HCT116 (cell line): ENCODE data around the gene HMX1. TPM values are rescaled to one million over a fixed set of nuclear protein-coding genes. Genes with fewer than 3 reads are reported as not detected.

Experiments used
- ATAC-seq: fragments of 200-7000 bp; cut with Tn5 transposase; 2 replicates; pipeline ENCODE4 v1.9.1; 2020; ENCODE audit warnings: mild to moderate bottlenecking, moderate library complexity
- BruUV-seq: library from RNA; stranded (reverse); fragments of 400-500 nt; replicated peaks from 2 replicates; lab custom pipeline; 2021; lab: Mats Ljungman, UMichigan
- CTCF ChIA-PET: fragments of 300-600 bp; sonication (Branson Sonifier 250); formaldehyde crosslinking; loops from one replicate; lab custom pipeline; 2021; ENCODE audit warnings: antibody characterized with exemption; lab: Charles Lee
- POLR2A ChIA-PET: fragments of 300-600, 350-600 bp; sonication (Branson Sonifier 250); formaldehyde crosslinking; loops from one replicate; lab custom pipeline; 2021; ENCODE audit warnings: antibody characterized with exemption; lab: Charles Lee
- RAD21 ChIA-PET, 2 experiments: fragments of 300-600 bp; sonication (Branson Sonifier 250); formaldehyde crosslinking; loops; one replicate each; lab custom pipeline; 2023; ENCODE audit warnings: low total read pairs in 2 of 2; ENCODE audit not compliant: uncharacterized antibody in 2 of 2, unreplicated experiment in 2 of 2, low non-redundant PET in 1 of 2; lab: Charles Lee
- DNase-seq: peaks from one replicate; pipeline ENCODE4 v3.0.0-alpha.2; 2010; ENCODE audit warnings: low read depth, low spot score
- H2AFZ ChIP-seq: fragments of 200-600 bp; shearing (Covaris generic), sonication (generic); 2 replicates; pipeline ENCODE4 v1.6.1; 2017; ENCODE audit warnings: low read depth, mixed run types, mixed read lengths, antibody characterized with exemption, low read length; ENCODE audit not compliant: poor library complexity, severe bottlenecking
- H3K27ac ChIP-seq: 2 replicates; pipeline ENCODE4 v1.5.1; 2012; ENCODE audit warnings: low read depth, low read length
- H3K27me3 ChIP-seq: fragments of 200-600 bp; sonication (generic); 2 replicates; pipeline ENCODE4 v1.6.1; 2016; ENCODE audit warnings: mixed run types, low read length, mixed read lengths; ENCODE audit not compliant: insufficient read depth
- H3K36me3 ChIP-seq, 2 experiments: fragments of 200-500 bp in 1 of 2; fragments of 200-600 bp in 1 of 2; sonication (Bioruptor generic) in 1 of 2; sonication (generic) in 1 of 2; 2 replicates each; pipeline versions ENCODE4 v1.5.1 to v1.6.1; 2014 to 2016; ENCODE audit warnings: low read length in 2 of 2, inconsistent platforms in 1 of 2, mixed read lengths in 1 of 2, mixed run types in 1 of 2; ENCODE audit not compliant: insufficient read depth in 2 of 2, control insufficient read depth in 1 of 2
- H3K4me1 ChIP-seq, 2 experiments: fragments of 200-600 bp in 1 of 2; sonication (generic) in 1 of 2; 2 replicates each; pipeline versions ENCODE4 v1.5.1 to v1.6.1; 2012 to 2017; ENCODE audit warnings: low read length in 2 of 2, inconsistent platforms in 1 of 2, mild to moderate bottlenecking in 1 of 2, mixed read lengths in 1 of 2, mixed run types in 1 of 2, moderate library complexity in 1 of 2; ENCODE audit not compliant: insufficient read depth in 2 of 2, control insufficient read depth in 1 of 2
- H3K4me2 ChIP-seq: fragments of 200-600 bp; sonication (generic); 2 replicates; pipeline ENCODE4 v1.6.1; 2017; ENCODE audit warnings: mixed run types, low read length, mixed read lengths
- H3K4me3 ChIP-seq, 2 experiments: fragments of 200-600 bp in 1 of 2; sonication (generic) in 1 of 2; replicated peaks in 1 of 2; 2 replicates each; pipeline ENCODE4 v1.5.1; 2011 to 2016; ENCODE audit warnings: low read length in 2 of 2, control low read depth in 1 of 2, low read depth in 1 of 2, mild to moderate bottlenecking in 1 of 2, mixed read lengths in 1 of 2, mixed run types in 1 of 2
- H3K79me2 ChIP-seq: fragments of 200-600 bp; sonication (generic); 2 replicates; pipeline ENCODE4 v1.6.1; 2017; ENCODE audit warnings: mild to moderate bottlenecking, mixed run types, low read length, moderate library complexity, mixed read lengths; ENCODE audit not compliant: insufficient read depth
- H3K9ac ChIP-seq: fragments of 200-600 bp; sonication (generic); 2 replicates; pipeline ENCODE4 v1.6.1; 2016; ENCODE audit warnings: low read length, mixed read lengths
- H3K9me2 ChIP-seq: fragments of 200-600 bp; sonication (generic), shearing (Covaris generic); 2 replicates; pipeline ENCODE4 v1.6.1; 2017; ENCODE audit warnings: mixed run types, mild to moderate bottlenecking, moderate library complexity; ENCODE audit not compliant: insufficient read depth
- H3K9me3 ChIP-seq, 2 experiments: fragments of 200-500 bp in 1 of 2; fragments of 200-600 bp in 1 of 2; sonication (Bioruptor generic) in 1 of 2; sonication (generic) in 1 of 2; 2 replicates each; pipeline ENCODE4 v1.6.1; 2014 to 2017; ENCODE audit warnings: low read length in 2 of 2, mixed read lengths in 2 of 2, inconsistent platforms in 1 of 2, low read depth in 1 of 2, mild to moderate bottlenecking in 1 of 2, mixed run types in 1 of 2, moderate library complexity in 1 of 2; ENCODE audit not compliant: control insufficient read depth in 1 of 2, insufficient read depth in 1 of 2
- H4K20me1 ChIP-seq: fragments of 200-600 bp; sonication (generic), shearing (Covaris generic); 2 replicates; pipeline ENCODE4 v1.6.1; 2017; ENCODE audit warnings: mixed run types, mild to moderate bottlenecking, moderate library complexity; ENCODE audit not compliant: insufficient read depth
- CBX3 ChIP-seq: IDR thresholded peaks from 2 replicates; pipeline ENCODE4 v1.6.1; 2012; ENCODE audit warnings: low read depth
- CEBPB ChIP-seq: IDR thresholded peaks from 2 replicates; pipeline ENCODE4 v1.6.1; 2012; ENCODE audit warnings: low read depth
- CTCF ChIP-seq, 3 experiments: fragments of 200-600 bp in 1 of 3; sonication (generic) in 1 of 3; IDR thresholded peaks in 2 of 3; conservative IDR thresholded peaks in 1 of 3; 2 replicates each; pipeline ENCODE4 v1.5.1; 2012 to 2017; ENCODE audit warnings: low read depth in 2 of 3, low read length in 2 of 3, antibody characterized with exemption in 1 of 3, borderline replicate concordance in 1 of 3, control low read depth in 1 of 3, mild to moderate bottlenecking in 1 of 3, mixed read lengths in 1 of 3, mixed run types in 1 of 3, moderate library complexity in 1 of 3; ENCODE audit not compliant: insufficient read depth in 1 of 3
- EGR1 ChIP-seq: IDR thresholded peaks from 2 replicates; pipeline ENCODE4 v1.6.1; 2012; ENCODE audit warnings: low read depth
- ELF1 ChIP-seq: IDR thresholded peaks from 2 replicates; pipeline ENCODE4 v1.6.1; 2012; ENCODE audit warnings: low read depth, borderline replicate concordance
- EZH2 ChIP-seq: fragments of 200-600 bp; sonication (generic); IDR thresholded peaks from 2 replicates; pipeline ENCODE4 v1.6.1; 2017; ENCODE audit warnings: antibody characterized with exemption, mixed run types
- EZH2phosphoT487 ChIP-seq: fragments of 200-600 bp; IDR thresholded peaks from 2 replicates; pipeline ENCODE4 v1.6.1; 2018; ENCODE audit warnings: antibody characterized with exemption, borderline replicate concordance
- FOSL1 ChIP-seq: IDR thresholded peaks from 2 replicates; pipeline ENCODE4 v1.6.1; 2012; ENCODE audit warnings: low read depth
- JUND ChIP-seq: IDR thresholded peaks from 2 replicates; pipeline ENCODE4 v1.6.1; 2012
- MAX ChIP-seq: IDR thresholded peaks from 2 replicates; pipeline ENCODE4 v1.6.1; 2012
- POLR2AphosphoS5 ChIP-seq: IDR thresholded peaks from 2 replicates; pipeline ENCODE4 v1.6.1; 2011; ENCODE audit warnings: mild to moderate bottlenecking, low read depth, low read length, moderate library complexity
- SIN3A ChIP-seq: IDR thresholded peaks from 2 replicates; pipeline ENCODE4 v1.6.1; 2012; ENCODE audit warnings: low read depth
- SP1 ChIP-seq: IDR thresholded peaks from 2 replicates; pipeline ENCODE4 v1.6.1; 2012; ENCODE audit warnings: low read depth
- SRF ChIP-seq: IDR thresholded peaks from 2 replicates; pipeline ENCODE4 v1.6.1; 2012; ENCODE audit warnings: low read depth
- TCF7L2 ChIP-seq: IDR thresholded peaks from 2 replicates; pipeline ENCODE4 v1.7.0; 2011; ENCODE audit warnings: borderline replicate concordance, inconsistent platforms; ENCODE audit not compliant: insufficient read depth, insufficient read length; ENCODE audit errors: extremely low read depth
- YY1 ChIP-seq: IDR thresholded peaks from 2 replicates; pipeline ENCODE4 v1.6.1; 2011; ENCODE audit warnings: low read length, low read depth, moderate library complexity, mild to moderate bottlenecking; ENCODE audit not compliant: insufficient replicate concordance; ENCODE audit errors: extremely low read depth
- ZNF274 ChIP-seq: fragments of 200-500 bp; sonication (Bioruptor generic); IDR thresholded peaks from 2 replicates; pipeline ENCODE4 v1.6.1; 2014; ENCODE audit warnings: mild to moderate bottlenecking, low read depth, low read length, inconsistent platforms
- intact Hi-C: fragments of 100-400 bp; cut with micrococcal nuclease; formaldehyde crosslinking; loops from 2 replicates; pipeline ENCODE4 v1.10.0; 2022
- total RNA-seq: library from RNA; stranded (reverse); gene quantifications from one replicate; pipeline ENCODE4 v1.2.1, GENCODE V29; 2021; ENCODE audit not compliant: unreplicated experiment

Gene HMX1
- total RNA-seq, 1 experiment from 2014 or later = 0.39 TPM

- Histone ChIP-seq H3K4me2 (no peak overlapping the region), H3K27me3 (no peaks in the 10 kb centered on the region), H3K79me2 (no peaks in the 10 kb centered on the region), H4K20me1 (no peaks in the 10 kb centered on the region), H3K4me3 (no peak overlapping the region), H3K9ac (no peak overlapping the region), H3K9me2 (no peaks in the 10 kb centered on the region), H3K27ac (no peak overlapping the region), H3K4me1 (no peaks in the 10 kb centered on the region), H3K9me3 (no peaks in the 10 kb centered on the region), H2AFZ (no peak overlapping the region), H3K36me3 (no peaks in the 10 kb centered on the region)
- DNase-seq (no peak), ATAC-seq (no peak)
- RAD21 ChIA-PET = no interaction called here
- CTCF ChIA-PET = no interaction called here
- no TSS peak for BruUV-seq
- POLR2A ChIA-PET = no interaction called here
- intact Hi-C loops = no loop called here
- no peak for TF ChIP-seq SP1
- no peak for TF ChIP-seq FOSL1
- no peak for TF ChIP-seq CBX3
- no peak for TF ChIP-seq POLR2AphosphoS5
- TF ChIP-seq ZNF274 = no peak
Observed at GRCh38 chr4:8866828-8867623, 4.6 kb downstream of the HMX1 start.

GRCh38 chr4:8866421-8866820 is 5.2 kb downstream of the HMX1 start:
- no peaks in the 10 kb centered on the region for H3K4me1 ChIP-seq
- DNase-seq (no peak), ATAC-seq (no peak)
- H3K4me3 ChIP-seq = no peak overlapping the region
- no peak overlapping the region for H3K9ac ChIP-seq
- intact Hi-C loops = no loop called here
- no peaks in the 10 kb centered on the region for H3K36me3 ChIP-seq
- POLR2A ChIA-PET = no interaction called here
- no peaks in the 10 kb centered on the region for H3K79me2 ChIP-seq
- H3K27ac ChIP-seq = no peak overlapping the region
- no TSS peak for BruUV-seq
- H2AFZ ChIP-seq = no peak overlapping the region
- H3K4me2 ChIP-seq = no peak overlapping the region
- H4K20me1 ChIP-seq = no peaks in the 10 kb centered on the region
- H3K9me2 ChIP-seq = no peaks in the 10 kb centered on the region
- CTCF ChIA-PET = no interaction called here
- no peaks in the 10 kb centered on the region for H3K9me3 ChIP-seq
- H3K27me3 ChIP-seq = no peaks in the 10 kb centered on the region
- RAD21 ChIA-PET = no interaction called here
- TF ChIP-seq JUND (no peak), FOSL1 (no peak), YY1 (no peak), ELF1 (no peak), EGR1 (no peak), CEBPB (no peak), TCF7L2 (no peak), POLR2AphosphoS5 (no peak), EZH2 (no peak), SRF (no peak), EZH2phosphoT487 (no peak), SIN3A (no peak), MAX (no peak), CTCF (IDR thresholded peaks at IDR 0.05 in 2 of 3, conservative IDR thresholded peaks at IDR 0.05 in 1 of 3; ENCODE audit: borderline replicate concordance in 1 of 3, insufficient read depth in 1 of 3, low read depth in 2 of 3, low read length in 2 of 3) (no peak)
